B cell (primary cell): ENCODE measurements around the gene EPB41L4A. TPM values are rescaled to one million over a fixed set of nuclear protein-coding genes. Genes with fewer than 3 reads are reported as not detected.

ENCODE experiments used
- ATAC-seq: fragments of 200-7000 bp; cut with Tn5 transposase; one replicate; pipeline ENCODE4 v1.10.0; 2021; ENCODE audit warnings: low read depth, mild to moderate bottlenecking, moderate number of reproducible peaks, moderate library complexity
- CTCF ChIA-PET: fragments of 350-600 bp; sonication (Branson Sonifier 250); formaldehyde crosslinking; loops from one replicate; lab custom pipeline; 2021; ENCODE audit warnings: antibody characterized with exemption, inconsistent platforms; lab: Charles Lee
- POLR2A ChIA-PET: fragments of 350-600 bp; sonication (Branson Sonifier 250); formaldehyde crosslinking; loops from one replicate; lab custom pipeline; 2021; ENCODE audit warnings: antibody characterized with exemption; lab: Charles Lee
- DNase-seq: peaks from one replicate; pipeline ENCODE4 v3.0.0; 2013
- H2AFZ ChIP-seq: 2 replicates; pipeline ENCODE4 v1.6.1; 2012; ENCODE audit warnings: mild to moderate bottlenecking, low read depth, low read length; ENCODE audit not compliant: insufficient read depth, poor library complexity, severe bottlenecking
- H3K27ac ChIP-seq, 2 donors: 1 replicate in 1 of 2; 2 replicates in 1 of 2; pipeline ENCODE4 v1.5.1; 2012 to 2013; ENCODE audit warnings: low read length in 2 of 2, mild to moderate bottlenecking in 2 of 2, moderate library complexity in 1 of 2
- H3K27me3 ChIP-seq, 4 experiments: fragments of 200-600 bp in 1 of 4; sonication (generic) in 1 of 4; replicated peaks in 1 of 4; 1 replicate in 2 of 4; 2 replicates in 2 of 4; pipeline versions ENCODE4 v1.6.1 to v1.7.0; 2013 to 2016; ENCODE audit warnings: low read length in 3 of 4, mild to moderate bottlenecking in 2 of 4, mixed read lengths in 1 of 4, moderate library complexity in 1 of 4; ENCODE audit not compliant: insufficient read depth in 4 of 4, control insufficient read depth in 3 of 4; ENCODE audit errors: control extremely low read depth in 1 of 4
- H3K36me3 ChIP-seq, 2 experiments: replicated peaks in 1 of 2; 1 replicate in 1 of 2; 2 replicates in 1 of 2; pipeline versions ENCODE4 v1.6.1 to v1.7.1; 2013; ENCODE audit warnings: low read length in 1 of 2; ENCODE audit not compliant: insufficient read depth in 2 of 2, control insufficient read depth in 1 of 2; ENCODE audit errors: control extremely low read depth in 1 of 2, extremely low read depth in 1 of 2
- H3K4me1 ChIP-seq, 2 donors: fragments of 200-600 bp in 1 of 2; sonication (generic) in 1 of 2; 1 replicate in 1 of 2; 2 replicates in 1 of 2; pipeline versions ENCODE4 v1.5.1 to v1.6.1; 2013 to 2017; ENCODE audit warnings: low read length in 2 of 2; ENCODE audit not compliant: control insufficient read depth in 2 of 2, insufficient read depth in 2 of 2
- H3K4me2 ChIP-seq: replicated peaks from 2 replicates; pipeline ENCODE3; 2012; ENCODE audit warnings: mild to moderate bottlenecking, low read depth, low read length; ENCODE audit not compliant: poor library complexity, severe bottlenecking
- H3K4me3 ChIP-seq, 5 experiments: fragments of 200-600 bp in 1 of 5; sonication (generic) in 1 of 5; 1 replicate in 3 of 5; 2 replicates in 2 of 5; pipeline versions ENCODE4 v1.5.1 to v1.7.0; 2011 to 2016; ENCODE audit warnings: low read length in 4 of 5, mild to moderate bottlenecking in 4 of 5, low read depth in 2 of 5, control low read depth in 1 of 5, moderate library complexity in 1 of 5; ENCODE audit not compliant: insufficient read depth in 1 of 5; ENCODE audit errors: control extremely low read depth in 1 of 5, extremely low read depth in 1 of 5
- H3K79me2 ChIP-seq: fragments of 200-600 bp; sonication (generic); one replicate; pipeline ENCODE4 v1.6.0; 2016; ENCODE audit warnings: low read length; ENCODE audit not compliant: control insufficient read depth, insufficient read depth
- H3K9ac ChIP-seq: fragments of 200-600 bp; sonication (generic); 2 replicates; pipeline ENCODE4 v1.6.1; 2017; ENCODE audit warnings: mild to moderate bottlenecking, low read length, moderate library complexity
- H3K9me3 ChIP-seq, 3 donors: one replicate each; pipeline versions ENCODE4 v1.6.1 to v1.7.1; 2013; ENCODE audit warnings: low read length in 2 of 3; ENCODE audit not compliant: control insufficient read depth in 2 of 3, insufficient read depth in 1 of 3; ENCODE audit errors: control extremely low read depth in 1 of 3
- H4K20me1 ChIP-seq: 2 replicates; pipeline ENCODE4 v1.6.0; 2012; ENCODE audit warnings: mild to moderate bottlenecking, low read length; ENCODE audit not compliant: insufficient read depth, control insufficient read depth, poor library complexity, severe bottlenecking
- H3K27ac Mint-ChIP-seq: one replicate; pipeline ENCODE4 v1.8.0; 2021; ENCODE audit warnings: mixed read lengths
- H3K27me3 Mint-ChIP-seq: one replicate; pipeline ENCODE4 v1.8.0; 2021; ENCODE audit warnings: mixed read lengths
- H3K4me1 Mint-ChIP-seq: one replicate; pipeline ENCODE4 v1.8.0; 2021; ENCODE audit warnings: mixed read lengths
- H3K4me3 Mint-ChIP-seq: one replicate; pipeline ENCODE4 v1.8.0; 2021; ENCODE audit warnings: mixed read lengths
- H3K9me3 Mint-ChIP-seq: one replicate; pipeline ENCODE4 v1.8.0; 2022; ENCODE audit warnings: mixed read lengths; ENCODE audit not compliant: insufficient read depth
- CTCF ChIP-seq: fragments of 200-600 bp; IDR thresholded peaks from one replicate; pipeline ENCODE4 v1.8.0; 2022; ENCODE audit warnings: antibody characterized with exemption, mild to moderate bottlenecking
- EZH2 ChIP-seq: IDR thresholded peaks from 2 replicates; pipeline ENCODE4 v1.6.1; 2012; ENCODE audit warnings: borderline replicate concordance, low read depth, mild to moderate bottlenecking, moderate library complexity, low read length; ENCODE audit not compliant: insufficient read depth, poor library complexity, severe bottlenecking
- WGBS: methylation state at CpG from one replicate; pipeline ENCODE4 v1.1.5; 2013; ENCODE audit warnings: missing lambda C conversion rate; ENCODE audit not compliant: insufficient coverage; 5-methylcytosine and 5-hydroxymethylcytosine counted together
- intact Hi-C: fragments of 100-400 bp; cut with micrococcal nuclease; formaldehyde crosslinking; loops from one replicate; pipeline ENCODE4 v1.10.0; 2022
- polyA plus RNA-seq: library from polyadenylated mRNA; depleted of rRNA; stranded (reverse); fragments of >200 nt; gene quantifications from 2 replicates; pipeline ENCODE4 v1.2.3, GENCODE V29; 2012
- total RNA-seq, 2 donors: library from RNA; stranded (reverse); fragments of 120-200 nt in 1 of 2; gene quantifications; 1 replicate in 1 of 2; 2 replicates in 1 of 2; pipeline versions ENCODE4 v1.2.3 to v1.2.4, GENCODE V29; 2013 to 2022

EPB41L4A gene
- total and polyA plus RNA-seq, 2 donors (not counting 1 experiment from before 2014, with no cell fraction given): 1.8 to 12.9 TPM

- no peak overlapping the region for H3K27ac ChIP-seq
- H3K4me3 ChIP-seq: no peak overlapping the region
- no peaks in the 10 kb centered on the region for H3K27me3 ChIP-seq
- ChIA-PET CTCF (no interaction called here), POLR2A (no interaction called here)
- ATAC-seq (no peak), DNase-seq (no peak)
- no peaks in the 10 kb centered on the region for H3K4me1 Mint-ChIP-seq
- H3K79me2 ChIP-seq: no peaks in the 10 kb centered on the region
- H4K20me1 ChIP-seq: no peaks in the 10 kb centered on the region
- no peaks in the 10 kb centered on the region for H3K4me1 ChIP-seq
- no peak overlapping the region for H3K27ac Mint-ChIP-seq
- H3K9me3 Mint-ChIP-seq: no peaks in the 10 kb centered on the region
- TF ChIP-seq EZH2: no peak
- TF ChIP-seq CTCF: no peak
- H3K36me3 ChIP-seq: no peaks in the 10 kb centered on the region
- no peak overlapping the region for H3K9ac ChIP-seq
- H2AFZ ChIP-seq: no peak overlapping the region
- H3K9me3 ChIP-seq: no peaks in the 10 kb centered on the region
- no peak overlapping the region for H3K4me3 Mint-ChIP-seq
- WGBS: 88% methylated on average over 5 of the region's 5 CpGs
- intact Hi-C loops: no loop called here
- peaks cover 6% of the 10 kb centered on the region for H3K27me3 Mint-ChIP-seq
- H3K4me2 ChIP-seq: no peak overlapping the region
Observed at GRCh38 chr5:112245656-112246055, 173.4 kb downstream of the EPB41L4A start.

GRCh38 chr5:112239996-112240395 is 179.1 kb downstream of the EPB41L4A start:
- Histone ChIP-seq H3K4me1 (no peaks in the 10 kb centered on the region), H3K27ac (no peak overlapping the region), H3K9ac (no peak overlapping the region), H3K27me3 (no peaks in the 10 kb centered on the region), H4K20me1 (no peaks in the 10 kb centered on the region), H3K4me2 (no peak overlapping the region), H2AFZ (no peak overlapping the region), H3K4me3 (no peak overlapping the region), H3K9me3 (no peaks in the 10 kb centered on the region), H3K36me3 (no peaks in the 10 kb centered on the region), H3K79me2 (no peaks in the 10 kb centered on the region)
- H3K27me3 Mint-ChIP-seq: peaks cover 8% of the 10 kb centered on the region
- CTCF ChIA-PET: interaction anchor here (1.3 kb wide), 1 partner anchor 37 kb away, joined by 3 read pairs; no protein-coding TSS in a partner anchor
- POLR2A ChIA-PET: no interaction called here
- no peak overlapping the region for H3K4me3 Mint-ChIP-seq
- H3K27ac Mint-ChIP-seq: no peak overlapping the region
- WGBS: 72% methylated on average over 3 of the region's 3 CpGs
- DNase-seq (no peak), ATAC-seq (no peak)
- H3K9me3 Mint-ChIP-seq: no peaks in the 10 kb centered on the region
- no peaks in the 10 kb centered on the region for H3K4me1 Mint-ChIP-seq
- intact Hi-C loops: no loop called here
- TF ChIP-seq EZH2 (no peak), CTCF (no peak)
